OCI-LY7 (cell line): ENCODE results near the gene TBC1D9B. TPM values are rescaled to one million over a fixed set of nuclear protein-coding genes. Genes with fewer than 3 reads are reported as not detected.

ENCODE experiments used
- BruUV-seq: library from RNA; stranded (reverse); fragments of 400-500 nt; replicated peaks from 2 replicates; lab custom pipeline; 2021; lab: Mats Ljungman, UMichigan
- CTCF ChIA-PET: fragments of 300-600 bp; sonication (Branson Sonifier 250); formaldehyde crosslinking; loops from one replicate; lab custom pipeline; 2022; ENCODE audit warnings: antibody characterized with exemption; ENCODE audit not compliant: unreplicated experiment; lab: Charles Lee
- POLR2A ChIA-PET: fragments of 300-600 bp; sonication (Branson Sonifier 250); formaldehyde crosslinking; loops from one replicate; lab custom pipeline; 2022; ENCODE audit warnings: antibody characterized with exemption; lab: Charles Lee
- DNase-seq: peaks from one replicate; pipeline ENCODE4 v3.0.0-alpha.2; 2015; ENCODE audit warnings: low spot score
- H2AFZ ChIP-seq: fragments of 200-600 bp; sonication (generic), shearing (Covaris generic); 2 replicates; pipeline ENCODE4 v1.6.1; 2014; ENCODE audit warnings: mild to moderate bottlenecking, antibody characterized with exemption, low read length, moderate library complexity
- H3K27ac ChIP-seq: fragments of 200-600 bp; sonication (generic); 2 replicates; pipeline ENCODE4 v1.5.1; 2014; ENCODE audit warnings: mixed run types, low read depth, mild to moderate bottlenecking, moderate library complexity, low read length, inconsistent platforms; ENCODE audit not compliant: poor library complexity, severe bottlenecking
- H3K36me3 ChIP-seq: fragments of 200-600 bp; sonication (generic); 2 replicates; pipeline ENCODE4 v1.6.1; 2014; ENCODE audit warnings: mild to moderate bottlenecking, antibody characterized with exemption, low read length, moderate library complexity, mixed read lengths; ENCODE audit not compliant: insufficient read depth
- H3K4me1 ChIP-seq: fragments of 200-600 bp; sonication (generic); 2 replicates; pipeline ENCODE4 v1.5.1; 2014; ENCODE audit warnings: mild to moderate bottlenecking, low read length; ENCODE audit not compliant: insufficient read depth, poor library complexity, severe bottlenecking
- H3K4me2 ChIP-seq: fragments of 200-600 bp; sonication (generic); 2 replicates; pipeline ENCODE4 v1.6.1; 2014; ENCODE audit warnings: mild to moderate bottlenecking, low read length
- H3K4me3 ChIP-seq: fragments of 200-600 bp; sonication (generic); 2 replicates; pipeline ENCODE4 v1.5.1; 2014; ENCODE audit warnings: mild to moderate bottlenecking, low read depth, low read length; ENCODE audit not compliant: poor library complexity, severe bottlenecking
- H3K79me2 ChIP-seq: fragments of 200-600 bp; sonication (generic); 2 replicates; pipeline ENCODE4 v1.6.1; 2016; ENCODE audit warnings: low read depth, mild to moderate bottlenecking, low read length, moderate library complexity, mixed read lengths; ENCODE audit not compliant: insufficient read depth
- H3K9me2 ChIP-seq: fragments of 200-600 bp; sonication (generic); 2 replicates; pipeline ENCODE4 v1.6.1; 2016; ENCODE audit warnings: mild to moderate bottlenecking, low read length, mixed read lengths; ENCODE audit not compliant: insufficient read depth
- H3K9me3 ChIP-seq: fragments of 200-600 bp; sonication (generic); 2 replicates; pipeline ENCODE4 v1.6.1; 2014; ENCODE audit warnings: mild to moderate bottlenecking, mixed run types, low read length, mixed read lengths
- H4K20me1 ChIP-seq: fragments of 200-600 bp; sonication (generic); 2 replicates; pipeline ENCODE4 v1.6.1; 2014; ENCODE audit warnings: mild to moderate bottlenecking, antibody characterized with exemption, low read length, moderate library complexity, mixed read lengths; ENCODE audit not compliant: insufficient read depth
- CTCF ChIP-seq: fragments of 200-600 bp; sonication (generic); conservative IDR thresholded peaks from 2 replicates; pipeline ENCODE4 v1.5.1; 2014; ENCODE audit warnings: mild to moderate bottlenecking, antibody characterized with exemption, low read length, moderate library complexity, mixed read lengths
- EZH2phosphoT487 ChIP-seq: fragments of 200-600 bp; sonication (generic); IDR thresholded peaks from 2 replicates; pipeline ENCODE4 v1.6.1; 2018; ENCODE audit warnings: low read depth, borderline replicate concordance, mild to moderate bottlenecking, mixed run types, antibody characterized with exemption, low read length, moderate library complexity, mixed read lengths
- intact Hi-C: fragments of 100-400 bp; cut with micrococcal nuclease; formaldehyde crosslinking; loops from one replicate; pipeline ENCODE4 v1.10.0; 2022; ENCODE audit not compliant: unreplicated experiment
- total RNA-seq, 2 experiments: library from RNA; depleted of rRNA in 1 of 2; stranded (reverse); fragments of >200 nt in 1 of 2; shearing (Covaris generic) in 1 of 2; gene quantifications; 2 replicates each; pipeline ENCODE4 v1.2.3, GENCODE V29; 2014 to 2022

TBC1D9B gene
- total RNA-seq, 2 experiments from 2014 or later: 52.2 to 106 TPM

- intact Hi-C loops: no loop called here
- Histone ChIP-seq H3K27ac (no peak overlapping the region), H3K9me2 (no peaks in the 10 kb centered on the region), H3K36me3 (no peaks in the 10 kb centered on the region), H3K4me3 (no peak overlapping the region), H3K9me3 (no peaks in the 10 kb centered on the region), H3K4me1 (peaks cover 25% of the 10 kb centered on the region), H3K4me2 (no peak overlapping the region), H4K20me1 (peaks cover 2% of the 10 kb centered on the region; the same call in 1 of the 2 replicates), H3K79me2 (peaks cover 11% of the 10 kb centered on the region; the same call in 1 of the 2 replicates), H2AFZ (no peak overlapping the region)
- ChIA-PET POLR2A (no interaction called here), CTCF (no interaction called here)
- DNase-seq: no peak
- TF ChIP-seq EZH2phosphoT487: no peak
- no peak for TF ChIP-seq CTCF
- BruUV-seq: no TSS peak
Observed at GRCh38 chr5:179816796-179817469, 90.8 kb downstream of the TBC1D9B start.

GRCh38 chr5:179816401-179816795 is 91.3 kb downstream of the TBC1D9B start:
- H4K20me1 ChIP-seq: no peaks in the 10 kb centered on the region
- TF ChIP-seq CTCF (no peak), EZH2phosphoT487 (no peak)
- no TSS peak for BruUV-seq
- H3K4me1 ChIP-seq: peaks cover 24% of the 10 kb centered on the region
- POLR2A ChIA-PET: no interaction called here
- no peak overlapping the region for H3K27ac ChIP-seq
- H3K4me2 ChIP-seq: no peak overlapping the region
- no peak overlapping the region for H3K4me3 ChIP-seq
- H3K9me2 ChIP-seq: no peaks in the 10 kb centered on the region
- peaks cover 6% of the 10 kb centered on the region; the same call in 1 of the 2 replicates for H3K79me2 ChIP-seq
- no peaks in the 10 kb centered on the region for H3K9me3 ChIP-seq
- H2AFZ ChIP-seq: no peak overlapping the region
- intact Hi-C loops: no loop called here
- CTCF ChIA-PET: no interaction called here
- no peaks in the 10 kb centered on the region for H3K36me3 ChIP-seq
- DNase-seq: no peak

GRCh38 chr5:179815491-179816249 is 92.0 kb downstream of the TBC1D9B start:
- BruUV-seq: no TSS peak
- no peaks in the 10 kb centered on the region for H3K9me3 ChIP-seq
- H3K4me3 ChIP-seq: no peak overlapping the region
- H2AFZ ChIP-seq: no peak overlapping the region
- TF ChIP-seq CTCF: no peak
- TF ChIP-seq EZH2phosphoT487: no peak
- CTCF ChIA-PET: no interaction called here
- H3K79me2 ChIP-seq: no peaks in the 10 kb centered on the region
- H3K4me2 ChIP-seq: no peak overlapping the region
- POLR2A ChIA-PET: no interaction called here
- no peaks in the 10 kb centered on the region for H4K20me1 ChIP-seq
- H3K36me3 ChIP-seq: no peaks in the 10 kb centered on the region
- intact Hi-C loops: no loop called here
- no peaks in the 10 kb centered on the region for H3K9me2 ChIP-seq
- peaks cover 24% of the 10 kb centered on the region for H3K4me1 ChIP-seq
- DNase-seq: no peak
- H3K27ac ChIP-seq: no peak overlapping the region
